Chondrocyte (in vitro differentiated cells): Measurements from ENCODE around the gene OLA1. TPM values are rescaled to one million over a fixed set of nuclear protein-coding genes. Genes with fewer than 3 reads are reported as not detected.

ENCODE experiments used
- DNase-seq: peaks from one replicate; pipeline ENCODE4 v3.0.0; 2021; ENCODE audit warnings: mixed read lengths, low spot score
- H3K27ac Mint-ChIP-seq: one replicate; pipeline ENCODE4 v1.8.0; 2021; ENCODE audit warnings: mild to moderate bottlenecking, moderate library complexity, mixed read lengths; ENCODE audit not compliant: unreplicated experiment
- H3K27me3 Mint-ChIP-seq: 2 replicates; pipeline ENCODE4 v1.8.0; 2021; ENCODE audit warnings: low read depth, mixed read lengths
- H3K36me3 Mint-ChIP-seq: 2 replicates; pipeline ENCODE4 v1.8.0; 2021; ENCODE audit warnings: low read depth, mixed read lengths
- H3K4me1 Mint-ChIP-seq: 2 replicates; pipeline ENCODE4 v1.8.0; 2021; ENCODE audit warnings: low read depth, mild to moderate bottlenecking, mixed read lengths
- H3K4me3 Mint-ChIP-seq: one replicate; pipeline ENCODE4 v1.8.0; 2021; ENCODE audit warnings: mild to moderate bottlenecking, moderate library complexity, mixed read lengths; ENCODE audit not compliant: unreplicated experiment
- H3K9me3 Mint-ChIP-seq: 2 replicates; pipeline ENCODE4 v1.8.0; 2021; ENCODE audit warnings: low read depth, mixed read lengths
- CTCF ChIP-seq: fragments of 200-600 bp; sonication (generic); IDR thresholded peaks from 2 replicates; pipeline ENCODE4 v1.5.0; 2021; ENCODE audit warnings: antibody characterized with exemption, mild to moderate bottlenecking, moderate library complexity
- total RNA-seq: library from RNA; stranded (reverse); gene quantifications from 3 replicates; pipeline ENCODE4 v1.2.1, GENCODE V29; 2021

Gene OLA1
- total RNA-seq, 1 donor from 2014 or later: 77.5 TPM

- no peaks in the 10 kb centered on the region for H3K27me3 Mint-ChIP-seq
- no peak for TF ChIP-seq CTCF
- H3K27ac Mint-ChIP-seq: no peak overlapping the region
- DNase-seq: no peak
- H3K36me3 Mint-ChIP-seq: peaks cover 4% of the 10 kb centered on the region
- H3K4me3 Mint-ChIP-seq: no peak overlapping the region
- peaks cover 4% of the 10 kb centered on the region for H3K9me3 Mint-ChIP-seq
- H3K4me1 Mint-ChIP-seq: peaks cover 8% of the 10 kb centered on the region
Measured at GRCh38 chr2:174195253-174195652, 53.1 kb downstream of the OLA1 start.

GRCh38 chr2:174193737-174194136 lies 54.6 kb downstream of the OLA1 start:
- no peak for DNase-seq
- no peak overlapping the region for H3K4me3 Mint-ChIP-seq
- H3K4me1 Mint-ChIP-seq: peaks cover under 1% of the 10 kb centered on the region
- peaks cover 4% of the 10 kb centered on the region for H3K9me3 Mint-ChIP-seq
- H3K27me3 Mint-ChIP-seq: no peaks in the 10 kb centered on the region
- TF ChIP-seq CTCF: no peak
- no peak overlapping the region for H3K27ac Mint-ChIP-seq
- peaks cover 4% of the 10 kb centered on the region for H3K36me3 Mint-ChIP-seq

GRCh38 chr2:174192664-174193063 lies 55.7 kb downstream of the OLA1 start:
- H3K36me3 Mint-ChIP-seq: peaks cover 4% of the 10 kb centered on the region
- no peaks in the 10 kb centered on the region for H3K27me3 Mint-ChIP-seq
- TF ChIP-seq CTCF: no peak
- no peak overlapping the region for H3K27ac Mint-ChIP-seq
- DNase-seq: no peak
- no peaks in the 10 kb centered on the region for H3K4me1 Mint-ChIP-seq
- peaks cover 4% of the 10 kb centered on the region for H3K9me3 Mint-ChIP-seq
- H3K4me3 Mint-ChIP-seq: no peak overlapping the region

- Mint-ChIP-seq H3K4me1 (no peaks in the 10 kb centered on the region), H3K27ac (no peak overlapping the region), H3K36me3 (peaks cover 4% of the 10 kb centered on the region), H3K9me3 (peaks cover 4% of the 10 kb centered on the region), H3K27me3 (no peaks in the 10 kb centered on the region), H3K4me3 (no peak overlapping the region)
- no peak for TF ChIP-seq CTCF
- no peak for DNase-seq
Measured at GRCh38 chr2:174191342-174192074, 56.8 kb downstream of the OLA1 start.

- no peak for TF ChIP-seq CTCF
- no peaks in the 10 kb centered on the region for H3K9me3 Mint-ChIP-seq
- H3K27ac Mint-ChIP-seq: no peak overlapping the region
- no peaks in the 10 kb centered on the region for H3K27me3 Mint-ChIP-seq
- H3K4me1 Mint-ChIP-seq: peaks cover 18% of the 10 kb centered on the region
- no peaks in the 10 kb centered on the region for H3K36me3 Mint-ChIP-seq
- no peak overlapping the region for H3K4me3 Mint-ChIP-seq
- DNase-seq: no peak
Measured at GRCh38 chr2:174184915-174185314, 63.4 kb downstream of the OLA1 start.
